GM19438 (cell line): ENCODE data around the gene MYCN.
"Not testable (repeated sequence)": the region's sequence is repeated elsewhere in the genome, so short reads cannot be mapped to it uniquely, and the experiment has no call there.

Source experiments
- ATAC-seq: cut with Tn5 transposase; IDR thresholded peaks from one replicate; pipeline ENCODE4 v1.9.1; 2021; ENCODE audit warnings: low read depth; ENCODE audit not compliant: unreplicated experiment

Gene MYCN

GRCh38 chr2:15956751-15957736 lies 16.7 kb downstream of the MYCN start:
- ATAC-seq: no peak

- no peak for ATAC-seq
These were observed 17.7 kb downstream of the MYCN start for GRCh38 chr2:15957881-15958713.

GRCh38 chr2:15959331-15960153 lies 19.2 kb downstream of the MYCN start:
- no peak for ATAC-seq

GRCh38 chr2:15960154-15960520 lies 19.8 kb downstream of the MYCN start:
- ATAC-seq: not testable (repeated sequence)

- ATAC-seq: not testable (repeated sequence)
These were observed 23.0 kb downstream of the MYCN start for GRCh38 chr2:15963109-15963976.

- ATAC-seq: no peak
These were observed 23.8 kb downstream of the MYCN start for GRCh38 chr2:15963977-15964670.

- no peak for ATAC-seq
These were observed 24.7 kb downstream of the MYCN start for GRCh38 chr2:15964936-15965563.

GRCh38 chr2:15965564-15966019 lies 25.2 kb downstream of the MYCN start:
- no peak for ATAC-seq

GRCh38 chr2:15967415-15968279 lies 27.3 kb downstream of the MYCN start:
- no peak for ATAC-seq

- no peak for ATAC-seq
These were observed 28.2 kb downstream of the MYCN start for GRCh38 chr2:15968280-15969178.

GRCh38 chr2:15969214-15969613 lies 28.9 kb downstream of the MYCN start:
- no peak for ATAC-seq

- ATAC-seq: no peak
These were observed 30.4 kb downstream of the MYCN start for GRCh38 chr2:15970701-15971100.

- ATAC-seq: no peak
These were observed 31.0 kb downstream of the MYCN start for GRCh38 chr2:15971351-15971750.

- no peak for ATAC-seq
These were observed 31.6 kb downstream of the MYCN start for GRCh38 chr2:15971831-15972522.

GRCh38 chr2:15973481-15974401 lies 33.4 kb downstream of the MYCN start:
- ATAC-seq: no peak
